ENCODE data around the gene CLEC9A. TPM values are rescaled to one million over a fixed set of nuclear protein-coding genes. Genes with fewer than 3 reads are reported as not detected.

CLEC9A gene
- total RNA-seq, 1 experiment from 2014 or later = not detected

GRCh38 chr12:10094646-10095395 is 64.3 kb downstream of the CLEC9A start:
- H4K20me1 ChIP-seq (ENCODE audit: low read length) = no peaks in the 10 kb centered on the region
- H3K36me3 ChIP-seq (ENCODE audit: low read depth, low read length) = no peaks in the 10 kb centered on the region
- ChIA-PET CTCF (no interaction called here), POLR2A (ENCODE audit: unreplicated experiment) (no interaction called here)
- H3K4me2 ChIP-seq (ENCODE audit: low read length) = no peak overlapping the region
- no peak for DNase-seq
- H3K9ac ChIP-seq (ENCODE audit: low read length) = no peak overlapping the region
- H3K4me1 ChIP-seq (ENCODE audit: insufficient read depth, low read length) = no peaks in the 10 kb centered on the region
- no peaks in the 10 kb centered on the region for H3K9me2 ChIP-seq (replicated peaks; ENCODE audit: low read length)
- H3K9me3 ChIP-seq (ENCODE audit: low read length) = no peaks in the 10 kb centered on the region
- intact Hi-C loops (cut with micrococcal nuclease) = no loop called here
- no peak overlapping the region for H3K4me3 ChIP-seq (ENCODE audit: low read length)
- no peak overlapping the region for H2AFZ ChIP-seq (ENCODE audit: low read length)
- peaks cover 28% of the 10 kb centered on the region; the same call in 1 of the 2 replicates for H3K27me3 ChIP-seq (ENCODE audit: low read length)
- H3K79me2 ChIP-seq (ENCODE audit: low read length) = no peaks in the 10 kb centered on the region
- no peak overlapping the region for H3K27ac ChIP-seq (ENCODE audit: low read length)
- H3F3A ChIP-seq (ENCODE audit: low read length, unreplicated experiment) = no peaks in the 10 kb centered on the region
- no peak for ATAC-seq
- TF ChIP-seq CTCF (conservative IDR thresholded peaks at IDR 0.05; ENCODE audit: low read depth, low read length) (no peak), EZH2 (IDR thresholded peaks at IDR 0.05; ENCODE audit: low read length, unreplicated experiment) (no peak), EZH2phosphoT487 (IDR thresholded peaks at IDR 0.05; ENCODE audit: borderline replicate concordance, low read length) (no peak)
- no TSS peak for BruUV-seq (replicated peaks)

- H3K79me2 ChIP-seq (ENCODE audit: low read length) = no peaks in the 10 kb centered on the region
- CTCF ChIA-PET = no interaction called here
- no peak overlapping the region for H3K9ac ChIP-seq (ENCODE audit: low read length)
- intact Hi-C loops (cut with micrococcal nuclease) = no loop called here
- no peak overlapping the region for H2AFZ ChIP-seq (ENCODE audit: low read length)
- TF ChIP-seq EZH2phosphoT487 (IDR thresholded peaks at IDR 0.05; ENCODE audit: borderline replicate concordance, low read length) (no peak), CTCF (conservative IDR thresholded peaks at IDR 0.05; ENCODE audit: low read depth, low read length) (no peak)
- H3K27me3 ChIP-seq (ENCODE audit: low read length) = peaks cover 22% of the 10 kb centered on the region; the same call in 1 of the 2 replicates
- no peak overlapping the region for H3K27ac ChIP-seq (ENCODE audit: low read length)
- DNase-seq (no peak), ATAC-seq (no peak)
- no peaks in the 10 kb centered on the region for H4K20me1 ChIP-seq (ENCODE audit: low read length)
- no peaks in the 10 kb centered on the region for H3K36me3 ChIP-seq (ENCODE audit: low read depth, low read length)
- no peaks in the 10 kb centered on the region for H3K9me3 ChIP-seq (ENCODE audit: low read length)
- BruUV-seq (replicated peaks) = no TSS peak
- no peak overlapping the region for H3K4me3 ChIP-seq (ENCODE audit: low read length)
- H3K9me2 ChIP-seq (replicated peaks; ENCODE audit: low read length) = no peaks in the 10 kb centered on the region
- H3K4me1 ChIP-seq (ENCODE audit: insufficient read depth, low read length) = no peaks in the 10 kb centered on the region
- POLR2A ChIA-PET (ENCODE audit: unreplicated experiment) = no interaction called here
- H3F3A ChIP-seq (ENCODE audit: low read length, unreplicated experiment) = no peaks in the 10 kb centered on the region
- H3K4me2 ChIP-seq (ENCODE audit: low read length) = no peak overlapping the region
Observed at GRCh38 chr12:10095971-10096370, 65.5 kb downstream of the CLEC9A start.

GRCh38 chr12:10097521-10097920 is 67.0 kb downstream of the CLEC9A start:
- H3K27me3 ChIP-seq (ENCODE audit: low read length) = peaks cover 20% of the 10 kb centered on the region; the same call in 1 of the 2 replicates
- no peaks in the 10 kb centered on the region for H4K20me1 ChIP-seq (ENCODE audit: low read length)
- H2AFZ ChIP-seq (ENCODE audit: low read length) = no peak overlapping the region
- BruUV-seq (replicated peaks) = no TSS peak
- H3K4me1 ChIP-seq (ENCODE audit: insufficient read depth, low read length) = no peaks in the 10 kb centered on the region
- no peaks in the 10 kb centered on the region for H3K36me3 ChIP-seq (ENCODE audit: low read depth, low read length)
- H3K27ac ChIP-seq (ENCODE audit: low read length) = no peak overlapping the region
- no peaks in the 10 kb centered on the region for H3K9me2 ChIP-seq (replicated peaks; ENCODE audit: low read length)
- ATAC-seq (no peak), DNase-seq (no peak)
- H3K79me2 ChIP-seq (ENCODE audit: low read length) = no peaks in the 10 kb centered on the region
- H3K9ac ChIP-seq (ENCODE audit: low read length) = no peak overlapping the region
- H3F3A ChIP-seq (ENCODE audit: low read length, unreplicated experiment) = no peaks in the 10 kb centered on the region
- POLR2A ChIA-PET (ENCODE audit: unreplicated experiment) = no interaction called here
- no peak overlapping the region for H3K4me3 ChIP-seq (ENCODE audit: low read length)
- H3K4me2 ChIP-seq (ENCODE audit: low read length) = no peak overlapping the region
- no peaks in the 10 kb centered on the region for H3K9me3 ChIP-seq (ENCODE audit: low read length)
- CTCF ChIA-PET = no interaction called here
- TF ChIP-seq CTCF (conservative IDR thresholded peaks at IDR 0.05; ENCODE audit: low read depth, low read length) = no peak
- no peak for TF ChIP-seq EZH2 (IDR thresholded peaks at IDR 0.05; ENCODE audit: low read length, unreplicated experiment)
- TF ChIP-seq EZH2phosphoT487 (IDR thresholded peaks at IDR 0.05; ENCODE audit: borderline replicate concordance, low read length) = no peak
- intact Hi-C loops (cut with micrococcal nuclease) = no loop called here
